OCI-LY1 (cell line): Measurements from ENCODE around the gene GOT1.

Experiments
- EZH2 ChIP-seq: fragments of 200-600 bp; sonication (generic), shearing (Covaris generic); IDR thresholded peaks from 2 replicates; pipeline ENCODE4 v1.8.0; 2017; ENCODE audit warnings: borderline replicate concordance, mixed run types, mild to moderate bottlenecking, antibody characterized with exemption, low read length, moderate library complexity, mixed read lengths
- TF ChIP-seq, protein P1 (sequence below): fragments of 200-600 bp; sonication (generic), shearing (Covaris generic); IDR thresholded peaks from 2 replicates; pipeline ENCODE4 v1.5.1; 2017; ENCODE audit warnings: mild to moderate bottlenecking, antibody characterized with exemption, low read length, moderate library complexity, mixed read lengths

DNA sequence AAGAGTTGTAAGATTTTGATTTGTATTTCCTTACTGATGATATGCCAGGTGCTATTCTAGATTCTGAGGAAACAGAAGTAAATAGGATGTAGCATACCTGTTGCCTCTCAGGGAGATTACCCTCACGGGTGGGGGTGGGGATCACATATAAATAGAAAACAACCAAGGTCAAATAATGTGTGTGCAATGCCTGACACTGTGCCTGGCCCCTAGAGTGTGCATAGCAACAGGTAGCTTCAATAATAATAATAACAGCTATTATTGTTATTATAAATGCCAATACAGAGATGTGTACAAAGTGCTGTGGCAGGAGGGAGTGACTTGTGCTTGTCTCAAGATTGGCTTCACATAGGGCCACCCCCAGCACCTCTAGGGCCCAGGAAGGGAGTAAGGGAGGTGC lies 77.2 kb downstream of the GOT1 start:
- TF ChIP-seq, protein P1, sequence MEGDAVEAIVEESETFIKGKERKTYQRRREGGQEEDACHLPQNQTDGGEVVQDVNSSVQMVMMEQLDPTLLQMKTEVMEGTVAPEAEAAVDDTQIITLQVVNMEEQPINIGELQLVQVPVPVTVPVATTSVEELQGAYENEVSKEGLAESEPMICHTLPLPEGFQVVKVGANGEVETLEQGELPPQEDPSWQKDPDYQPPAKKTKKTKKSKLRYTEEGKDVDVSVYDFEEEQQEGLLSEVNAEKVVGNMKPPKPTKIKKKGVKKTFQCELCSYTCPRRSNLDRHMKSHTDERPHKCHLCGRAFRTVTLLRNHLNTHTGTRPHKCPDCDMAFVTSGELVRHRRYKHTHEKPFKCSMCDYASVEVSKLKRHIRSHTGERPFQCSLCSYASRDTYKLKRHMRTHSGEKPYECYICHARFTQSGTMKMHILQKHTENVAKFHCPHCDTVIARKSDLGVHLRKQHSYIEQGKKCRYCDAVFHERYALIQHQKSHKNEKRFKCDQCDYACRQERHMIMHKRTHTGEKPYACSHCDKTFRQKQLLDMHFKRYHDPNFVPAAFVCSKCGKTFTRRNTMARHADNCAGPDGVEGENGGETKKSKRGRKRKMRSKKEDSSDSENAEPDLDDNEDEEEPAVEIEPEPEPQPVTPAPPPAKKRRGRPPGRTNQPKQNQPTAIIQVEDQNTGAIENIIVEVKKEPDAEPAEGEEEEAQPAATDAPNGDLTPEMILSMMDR, result no peak
- no peak for TF ChIP-seq EZH2
